Sigmoid colon (tissue), 4 donors: ENCODE results near the gene DES.

Experiments used
- CTCF ChIP-seq, 4 experiments: fragments of 450-650 bp in 3 of 4; fragments of 200-600 bp in 1 of 4; IDR thresholded peaks; one replicate each; pipeline ENCODE4 v1.5.1; 2016 to 2019; ENCODE audit warnings: antibody characterized with exemption in 4 of 4, mild to moderate bottlenecking in 3 of 4, moderate library complexity in 2 of 4
- EP300 ChIP-seq, 4 donors: sonication (generic); formaldehyde crosslinking; IDR thresholded peaks; one replicate each; pipeline ENCODE4 v1.6.1; 2017; ENCODE audit warnings: antibody characterized with exemption in 4 of 4
- POLR2A ChIP-seq, 2 donors: fragments of 450-650 bp; IDR thresholded peaks; one replicate each; pipeline ENCODE4 v1.6.1; 2016; ENCODE audit warnings: antibody characterized with exemption in 2 of 2, mild to moderate bottlenecking in 2 of 2, moderate library complexity in 2 of 2

- TF ChIP-seq POLR2A (IDR thresholded peaks at IDR 0.05) (no peak), CTCF (IDR thresholded peaks at IDR 0.05) (no peak), EP300 (IDR thresholded peaks at IDR 0.05) (no peak)
Observed at GRCh38 chr2:219388907-219389156, 29.3 kb upstream of the DES start.
